Measurements from ENCODE around the gene USP26. TPM values are rescaled to one million over a fixed set of nuclear protein-coding genes. Genes with fewer than 3 reads are reported as not detected.

Gene USP26
- total RNA-seq, 4 donors from 2014 or later = not detected

GRCh38 chrX:133054761-133055405 is 42.0 kb downstream of the USP26 start:
- H3K4me3 ChIP-seq = no peak overlapping the region
- no peaks in the 10 kb centered on the region for H3K4me1 ChIP-seq
- H3K27me3 ChIP-seq = peaks cover 0 to 5% (median 0%) of the 10 kb centered on the region in 4 donors
- no peaks in the 10 kb centered on the region for H3K9me3 ChIP-seq
- DNase-seq (ENCODE audit: extremely low spot score) = no peak
- no peak overlapping the region for H3K27ac ChIP-seq (replicated peaks in 1 of 4)
- intact Hi-C loops (cut with DNase I) = no loop called here
- no peaks in the 10 kb centered on the region for H3K36me3 ChIP-seq
- TF ChIP-seq POLR2A (IDR thresholded peaks at IDR 0.05; ENCODE audit: low read depth) (no peak), POLR2AphosphoS5 (IDR thresholded peaks at IDR 0.05) (no peak), EP300 (IDR thresholded peaks at IDR 0.05) (no peak), CTCF (IDR thresholded peaks at IDR 0.05) (no peak)

- intact Hi-C loops (cut with DNase I) = no loop called here
- 56% methylated on average over 3 of the region's 3 CpGs for WGBS
- H3K27ac ChIP-seq (replicated peaks in 1 of 4) = no peak overlapping the region
- H3K36me3 ChIP-seq = no peaks in the 10 kb centered on the region
- no peaks in the 10 kb centered on the region for H3K9me3 ChIP-seq
- H3K4me1 ChIP-seq = no peaks in the 10 kb centered on the region
- DNase-seq (ENCODE audit: extremely low spot score) = no peak
- TF ChIP-seq EP300 (IDR thresholded peaks at IDR 0.05) (no peak), CTCF (IDR thresholded peaks at IDR 0.05) (no peak), POLR2A (IDR thresholded peaks at IDR 0.05; ENCODE audit: low read depth) (no peak), POLR2AphosphoS5 (IDR thresholded peaks at IDR 0.05) (no peak)
- peaks cover 0 to 5% (median 0%) of the 10 kb centered on the region in 4 donors for H3K27me3 ChIP-seq
- no peak overlapping the region for H3K4me3 ChIP-seq
These were observed 42.9 kb downstream of the USP26 start for GRCh38 chrX:133053861-133054598.

GRCh38 chrX:133048751-133049150 is 48.2 kb downstream of the USP26 start:
- no peak for DNase-seq (ENCODE audit: extremely low spot score)
- Histone ChIP-seq H3K4me1 (no peaks in the 10 kb centered on the region), H3K9me3 (no peaks in the 10 kb centered on the region), H3K36me3 (no peaks in the 10 kb centered on the region), H3K4me3 (no peak overlapping the region), H3K27ac (replicated peaks in 1 of 4) (no peak overlapping the region), H3K27me3 (peaks cover 0 to 5% (median 0%) of the 10 kb centered on the region in 4 donors)
- TF ChIP-seq POLR2AphosphoS5 (IDR thresholded peaks at IDR 0.05) = no peak
- no peak for TF ChIP-seq POLR2A (IDR thresholded peaks at IDR 0.05; ENCODE audit: low read depth)
- TF ChIP-seq EP300 (IDR thresholded peaks at IDR 0.05) = no peak
- no peak for TF ChIP-seq CTCF (IDR thresholded peaks at IDR 0.05)
- WGBS = 89% methylated on average over 5 of the region's 5 CpGs
- intact Hi-C loops (cut with DNase I) = loop anchor here (10.0 kb wide), 1 partner anchor 626 kb away; no protein-coding TSS in a partner anchor

GRCh38 chrX:133046601-133047000 is 50.3 kb downstream of the USP26 start:
- Histone ChIP-seq H3K27me3 (peaks cover 0 to 5% (median 0%) of the 10 kb centered on the region in 4 donors), H3K9me3 (no peaks in the 10 kb centered on the region), H3K4me1 (no peaks in the 10 kb centered on the region), H3K36me3 (no peaks in the 10 kb centered on the region), H3K4me3 (no peak overlapping the region), H3K27ac (replicated peaks in 1 of 4) (no peak overlapping the region)
- TF ChIP-seq POLR2AphosphoS5 (IDR thresholded peaks at IDR 0.05) = no peak
- no peak for TF ChIP-seq CTCF (IDR thresholded peaks at IDR 0.05)
- no peak for TF ChIP-seq POLR2A (IDR thresholded peaks at IDR 0.05; ENCODE audit: low read depth)
- TF ChIP-seq EP300 (IDR thresholded peaks at IDR 0.05) = no peak
- WGBS = 74% methylated on average over 1 of the region's 1 CpG
- DNase-seq (ENCODE audit: extremely low spot score) = no peak
- intact Hi-C loops (cut with DNase I) = loop anchor here (10.0 kb wide), 1 partner anchor 628 kb away; no protein-coding TSS in a partner anchor
